Erythroblast (primary cell): ENCODE results near the gene MZF1.
"Not testable (repeated sequence)": the region's sequence is repeated elsewhere in the genome, so short reads cannot be mapped to it uniquely, and the experiment has no call there.

Experiments used
- GATA1 ChIP-seq: IDR thresholded peaks from 2 replicates; pipeline ENCODE4 v1.6.1; 2011; ENCODE audit warnings: low read depth, mild to moderate bottlenecking, control low read depth, low read length, moderate library complexity
- POLR2A ChIP-seq: IDR thresholded peaks from 2 replicates; pipeline ENCODE4 v1.6.1; 2011; ENCODE audit warnings: mild to moderate bottlenecking, low read length

GRCh38 chr19:58606251-58606896 lies 33.2 kb upstream of the MZF1 start:
- TF ChIP-seq POLR2A, GATA1: not testable (repeated sequence)
